Aortic smooth muscle cell (primary cell): ENCODE measurements around the gene HBZ. TPM values are rescaled to one million over a fixed set of nuclear protein-coding genes. Genes with fewer than 3 reads are reported as not detected.

ENCODE experiments used
- total RNA-seq: library from RNA; depleted of rRNA; stranded (reverse); fragments of >200 nt; gene quantifications from 2 replicates; pipeline ENCODE4 v1.2.3, GENCODE V29; 2014

Gene HBZ
- total RNA-seq, result not detected in 2 replicates

GRCh38 chr16:152141-153128 is at the start of gene HBZ:
Gene HBZ (plus strand): TSS chr16:152644. CDS start chr16:152910, 266 bp downstream.

GRCh38 chr16:165539-166374 is 13.3 kb downstream of the HBZ start, which contains the start of gene HBM:
Gene HBM (plus strand): TSS chr16:165978. CDS start chr16:165998, 20 bp downstream.

GRCh38 chr16:172374-172941 is 20.0 kb downstream of the HBZ start, which contains the start of gene HBA2:
Gene HBA2 (plus strand): TSS chr16:172876. CDS start chr16:172913, 37 bp downstream.

GRCh38 chr16:176477-177382 is 24.3 kb downstream of the HBZ start, which contains the start of gene HBA1:
Gene HBA1 (plus strand): TSS chr16:176680. CDS start chr16:176717, 37 bp downstream.

DNA sequence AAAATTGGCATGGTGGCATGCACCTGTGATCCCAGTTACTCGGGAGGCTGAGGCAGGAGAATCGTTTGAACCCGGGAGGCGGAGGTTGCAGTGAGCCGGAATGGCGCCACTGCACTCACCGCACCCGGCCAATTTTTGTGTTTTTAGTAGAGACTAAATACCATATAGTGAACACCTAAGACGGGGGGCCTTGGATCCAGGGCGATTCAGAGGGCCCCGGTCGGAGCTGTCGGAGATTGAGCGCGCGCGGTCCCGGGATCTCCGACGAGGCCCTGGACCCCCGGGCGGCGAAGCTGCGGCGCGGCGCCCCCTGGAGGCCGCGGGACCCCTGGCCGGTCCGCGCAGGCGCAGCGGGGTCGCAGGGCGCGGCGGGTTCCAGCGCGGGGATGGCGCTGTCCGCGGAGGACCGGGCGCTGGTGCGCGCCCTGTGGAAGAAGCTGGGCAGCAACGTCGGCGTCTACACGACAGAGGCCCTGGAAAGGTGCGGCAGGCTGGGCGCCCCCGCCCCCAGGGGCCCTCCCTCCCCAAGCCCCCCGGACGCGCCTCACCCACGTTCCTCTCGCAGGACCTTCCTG is 27.7 kb downstream of the HBZ start, which contains the start of gene HBQ1:
HBQ1 (plus strand) TSS at position 359 of the 575 bp plus-strand sequence; CDS start at position 387, 28 bp downstream.

Other genes with a start within 250 kb of the HBZ start
- 3.9 and 6.9 TPM in 2 replicates for gene POLR3K, start 99.0 kb upstream of the HBZ start, total RNA-seq
- 21.2 and 26.8 TPM in 2 replicates for gene SNRNP25, start 98.8 kb upstream of the HBZ start, total RNA-seq
- 112 and 122 TPM in 2 replicates for gene RHBDF1, start 80.0 kb upstream of the HBZ start, total RNA-seq
- 196 and 229 TPM in 2 replicates for gene MPG, start 74.4 kb upstream of the HBZ start, total RNA-seq
- 7.1 and 9.0 TPM in 2 replicates for gene NPRL3, start 14.0 kb upstream of the HBZ start, total RNA-seq
- not detected in 2 replicates for gene HBM, start 13.3 kb downstream of the HBZ start, total RNA-seq
- gene HBA2, start 20.2 kb downstream of the HBZ start, total RNA-seq, result not detected in 2 replicates
- gene HBA1, start 24.0 kb downstream of the HBZ start, total RNA-seq, result not detected in 2 replicates
- not detected in 2 replicates for gene HBQ1, start 27.8 kb downstream of the HBZ start, total RNA-seq
- gene LUC7L, start 76.8 kb downstream of the HBZ start, total RNA-seq, result 31.3 and 31.8 TPM in 2 replicates
- 49.4 and 63.2 TPM in 2 replicates for gene FAM234A, start 82.2 kb downstream of the HBZ start, total RNA-seq
- gene RGS11, start 123.3 kb downstream of the HBZ start, total RNA-seq, result 2.7 and 5.0 TPM in 2 replicates
- 0.37 and 0.66 TPM in 2 replicates for gene ARHGDIG, start 127.9 kb downstream of the HBZ start, total RNA-seq
- gene PDIA2, start 130.5 kb downstream of the HBZ start, total RNA-seq, result 0.79 and 0.93 TPM in 2 replicates
- gene AXIN1, start 200.1 kb downstream of the HBZ start, total RNA-seq, result 14.4 and 16.9 TPM in 2 replicates
- gene MRPL28, start 217.9 kb downstream of the HBZ start, total RNA-seq, result 79.5 and 91.3 TPM in 2 replicates
- 77.7 and 108 TPM in 2 replicates for gene PGAP6, start 229.3 kb downstream of the HBZ start, total RNA-seq
- 61.1 and 67.6 TPM in 2 replicates for gene NME4, start 244.6 kb downstream of the HBZ start, total RNA-seq
- 8.5 and 10.4 TPM in 2 replicates for gene DECR2, start 249.2 kb downstream of the HBZ start, total RNA-seq